GM12878 (cell line): ENCODE results near the gene LSM12. TPM values are rescaled to one million over a fixed set of nuclear protein-coding genes. Genes with fewer than 3 reads are reported as not detected.

ENCODE experiments used
- ATAC-seq: fragments of 200-7000 bp; cut with Tn5 transposase; 3 replicates; pipeline ENCODE4 v1.9.1; 2020; ENCODE audit warnings: mild to moderate bottlenecking, moderate library complexity
- BruUV-seq: library from RNA; stranded (reverse); fragments of 400-500 nt; replicated peaks from 2 replicates; lab custom pipeline; 2021; lab: Mats Ljungman, UMichigan
- CTCF ChIA-PET: fragments of 300-600 bp; sonication (Branson Sonifier 250); formaldehyde crosslinking; extraction: SDS; loops from one replicate; lab custom pipeline; 2021; ENCODE audit warnings: inconsistent platforms; lab: Yijun Ruan, JAX
- POLR2A ChIA-PET: fragments of 350-600 bp; formaldehyde crosslinking; extraction: SDS; loops from one replicate; lab custom pipeline; 2021; ENCODE audit warnings: inconsistent platforms; lab: Charles Lee
- RAD21 ChIA-PET: fragments of 300-600 bp; sonication (Branson Sonifier 250); formaldehyde crosslinking; loops from one replicate; lab custom pipeline; 2023; ENCODE audit warnings: antibody characterized with exemption; ENCODE audit not compliant: unreplicated experiment; lab: Charles Lee
- SMC1A ChIA-PET: fragments of 300-600 bp; sonication (Branson Sonifier 250); formaldehyde crosslinking; loops from one replicate; lab custom pipeline; 2023; ENCODE audit not compliant: unreplicated experiment, uncharacterized antibody; lab: Charles Lee
- DNase-seq: peaks from one replicate; pipeline ENCODE4 v3.0.0-alpha.2; 2011; ENCODE audit warnings: low read depth, low spot score
- FAIRE-seq: peaks from 3 replicates; lab custom pipeline; 2011; peaks lifted over from hg19 to GRCh38; lab: Jason Lieb, UNC
- H2AFZ ChIP-seq: 2 replicates; pipeline ENCODE4 v1.6.0; 2011; ENCODE audit warnings: low read depth, low read length, control low read depth; ENCODE audit not compliant: control insufficient read depth
- H3K27ac ChIP-seq: 2 replicates; pipeline ENCODE4 v1.5.1; 2011; ENCODE audit warnings: control low read depth; ENCODE audit not compliant: control insufficient read depth, insufficient read depth
- H3K27me3 ChIP-seq, 2 experiments: replicated peaks in 1 of 2; 2 replicates each; pipeline versions ENCODE4 v1.6.0 to v1.6.1; 2011; ENCODE audit warnings: low read length in 1 of 2; ENCODE audit not compliant: control insufficient read depth in 2 of 2, insufficient read depth in 2 of 2
- H3K36me3 ChIP-seq, 2 experiments: 2 replicates each; pipeline ENCODE4 v1.5.1; 2011; ENCODE audit warnings: low read length in 1 of 2; ENCODE audit not compliant: control insufficient read depth in 2 of 2, insufficient read depth in 2 of 2
- H3K4me1 ChIP-seq: 2 replicates; pipeline ENCODE4 v1.6.1; 2011; ENCODE audit warnings: mild to moderate bottlenecking, low read length, moderate library complexity, mixed read lengths; ENCODE audit not compliant: control insufficient read depth, insufficient read depth
- H3K4me2 ChIP-seq: 2 replicates; pipeline ENCODE4 v1.6.0; 2011; ENCODE audit warnings: control low read depth; ENCODE audit not compliant: control insufficient read depth, insufficient read depth
- H3K4me3 ChIP-seq: fragments of 200-600 bp; sonication (generic); 2 replicates; pipeline ENCODE4 v1.5.1; 2016
- H3K79me2 ChIP-seq: 2 replicates; pipeline ENCODE4 v1.6.0; 2011; ENCODE audit warnings: low read length; ENCODE audit not compliant: control insufficient read depth, insufficient read depth
- H3K9ac ChIP-seq: 2 replicates; pipeline ENCODE4 v1.8.0; 2011; ENCODE audit warnings: low read length, control low read depth, mixed read lengths; ENCODE audit not compliant: control insufficient read depth, insufficient read depth
- H3K9me3 ChIP-seq: replicated peaks from 3 replicates; pipeline ENCODE4 v1.5.1; 2011; ENCODE audit warnings: mild to moderate bottlenecking, low read length; ENCODE audit not compliant: control insufficient read depth, insufficient read depth
- H4K20me1 ChIP-seq: 2 replicates; pipeline ENCODE4 v1.6.0; 2011; ENCODE audit not compliant: control insufficient read depth, insufficient read depth
- ASH2L ChIP-seq: fragments of 300-600, 200-600 bp; sonication (generic); IDR thresholded peaks from 2 replicates; pipeline ENCODE4 v1.6.1; 2017; ENCODE audit warnings: low read depth, mild to moderate bottlenecking, borderline replicate concordance
- BCL11A ChIP-seq: IDR thresholded peaks from 2 replicates; pipeline ENCODE4 v1.6.1; 2011; ENCODE audit warnings: low read depth, low read length
- EED ChIP-seq: sonication (generic); IDR thresholded peaks from 2 replicates; pipeline ENCODE4 v1.6.1; 2016; ENCODE audit warnings: antibody characterized with exemption, low read depth
- FOXK2 ChIP-seq: fragments of 450-650 bp; IDR thresholded peaks from 2 replicates; pipeline ENCODE4 v1.6.1; 2017; ENCODE audit warnings: mild to moderate bottlenecking, moderate library complexity
- FOXM1 ChIP-seq: IDR thresholded peaks from 2 replicates; pipeline ENCODE4 v1.6.1; 2012; ENCODE audit warnings: low read depth, mild to moderate bottlenecking, inconsistent platforms, low read length, moderate library complexity
- MAX ChIP-seq: IDR thresholded peaks from 2 replicates; pipeline ENCODE4 v1.6.1; 2012; ENCODE audit warnings: low read depth, low read length, improper control_type of control experiment
- MTA3 ChIP-seq: IDR thresholded peaks from 2 replicates; pipeline ENCODE4 v1.6.1; 2012; ENCODE audit warnings: low read length, inconsistent platforms, borderline replicate concordance
- SMAD1 ChIP-seq: fragments of 450-650 bp; IDR thresholded peaks from 2 replicates; pipeline ENCODE4 v1.6.1; 2018; ENCODE audit warnings: mild to moderate bottlenecking, low read depth; ENCODE audit not compliant: partially characterized antibody
- TCF7 ChIP-seq: IDR thresholded peaks from 2 replicates; pipeline ENCODE4 v1.6.1; 2014; ENCODE audit warnings: antibody characterized with exemption, borderline replicate concordance
- ZBED1 ChIP-seq: IDR thresholded peaks from 2 replicates; pipeline ENCODE4 v1.6.1; 2016; ENCODE audit warnings: borderline replicate concordance
- ZNF592 ChIP-seq: fragments of 450-650 bp; IDR thresholded peaks from 2 replicates; pipeline ENCODE4 v1.6.1; 2017; ENCODE audit warnings: mild to moderate bottlenecking, moderate library complexity
- ZNF622 ChIP-seq: fragments of 450-650 bp; IDR thresholded peaks from 2 replicates; pipeline ENCODE4 v1.6.1; 2017; ENCODE audit warnings: mild to moderate bottlenecking, inconsistent platforms
- WGBS: methylation state at CpG from one replicate; pipeline ENCODE4 v1.1.6; 2016; ENCODE audit warnings: low lambda C conversion rate; ENCODE audit not compliant: insufficient replicate concordance, insufficient coverage; ENCODE audit errors: missing lambda C conversion rate; 5-methylcytosine and 5-hydroxymethylcytosine counted together
- in situ Hi-C: fragments of 300-500 bp; cut with MboI; formaldehyde crosslinking; loops from 9 replicates; pipeline ENCODE4 v1.14.3; 2018; ENCODE audit warnings: mixed read lengths
- intact Hi-C: fragments of 100-400 bp; cut with micrococcal nuclease; formaldehyde crosslinking; loops from one replicate; pipeline ENCODE4 v1.14.2; 2022; ENCODE audit not compliant: unreplicated experiment
- polyA plus RNA-seq, 11 experiments: library from polyadenylated mRNA; depleted of rRNA in 4 of 11; unstranded in 6 of 11; stranded (reverse) in 5 of 11; fragments of >200 nt; fragmentation: Nextera tagmentation in 4 of 11; fragmentation: Illumina TruSeq in 1 of 11; extraction: Ambion mirVana in 4 of 11; extraction: Trizol in 1 of 11; gene quantifications; 1 replicate in 1 of 11; 2 replicates in 10 of 11; pipeline versions ENCODE4 v1.2.1 to v1.2.3, GENCODE V29; 2011 to 2016; ENCODE audit warnings: inconsistent platforms in 2 of 11, missing spikeins in 2 of 11, low read depth in 1 of 11
- total RNA-seq, 4 experiments: library from RNA; depleted of rRNA in 3 of 4; stranded (reverse); fragments of >200 nt in 3 of 4; fragmentation: Illumina TruSeq in 1 of 4; extraction: Trizol in 1 of 4; gene quantifications; 2 replicates each; pipeline versions ENCODE4 v1.2.1 to v1.2.3, GENCODE V29; 2013 to 2021
- TF ChIP-seq, protein P1 (sequence below), 3 experiments: IDR thresholded peaks in 2 of 3; conservative IDR thresholded peaks in 1 of 3; 2 replicates each; pipeline ENCODE4 v1.5.1; 2011; ENCODE audit warnings: low read depth in 3 of 3, low read length in 3 of 3, mild to moderate bottlenecking in 3 of 3, control low read depth in 2 of 3, moderate library complexity in 2 of 3, inconsistent platforms in 1 of 3, mixed read lengths in 1 of 3; ENCODE audit not compliant: control insufficient read depth in 2 of 3, insufficient read depth in 1 of 3; ENCODE audit errors: extremely low read depth in 1 of 3

LSM12 gene
- total and polyA plus RNA-seq, 10 of the 15 experiments (the other 5 are each of a cell fraction or from before 2014, with no cell fraction given) = 51.1 to 206 (median 70.8) TPM

DNA sequence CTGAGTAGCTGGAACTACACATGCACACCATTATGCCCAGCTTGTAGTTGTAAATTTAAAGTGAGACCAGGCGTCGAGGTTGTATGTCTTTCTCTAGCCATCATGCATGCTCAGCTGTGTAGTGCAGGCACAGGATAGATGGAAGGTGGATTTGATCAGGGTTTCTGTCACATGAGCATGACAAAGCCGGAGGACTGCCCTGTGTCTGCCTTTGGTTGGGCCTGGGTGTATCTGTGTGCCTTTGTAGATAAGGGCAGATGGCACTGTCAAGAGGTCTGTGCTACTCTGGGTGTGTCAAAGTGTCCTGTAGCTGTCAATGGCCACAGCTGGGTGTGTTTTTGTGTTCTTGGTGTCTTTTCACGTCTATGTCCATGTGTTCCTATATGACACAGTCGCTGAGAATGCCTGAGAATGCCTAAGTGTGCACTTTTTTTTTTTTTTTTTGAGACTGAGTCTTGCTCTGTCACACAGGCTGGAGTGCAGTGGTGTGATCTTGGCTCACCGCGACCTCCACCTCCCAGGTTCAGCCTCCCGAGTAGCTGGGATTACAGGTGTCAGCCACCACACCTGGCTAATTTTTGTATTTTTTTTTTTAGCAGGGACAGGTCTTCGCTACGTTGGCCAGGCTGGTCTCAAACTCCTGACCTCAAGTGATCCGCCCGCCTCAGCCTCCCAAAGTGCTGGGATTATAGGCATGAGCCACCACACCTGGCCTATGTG lies 66.2 kb downstream of the LSM12 start (continued):
- TF ChIP-seq, protein P1, sequence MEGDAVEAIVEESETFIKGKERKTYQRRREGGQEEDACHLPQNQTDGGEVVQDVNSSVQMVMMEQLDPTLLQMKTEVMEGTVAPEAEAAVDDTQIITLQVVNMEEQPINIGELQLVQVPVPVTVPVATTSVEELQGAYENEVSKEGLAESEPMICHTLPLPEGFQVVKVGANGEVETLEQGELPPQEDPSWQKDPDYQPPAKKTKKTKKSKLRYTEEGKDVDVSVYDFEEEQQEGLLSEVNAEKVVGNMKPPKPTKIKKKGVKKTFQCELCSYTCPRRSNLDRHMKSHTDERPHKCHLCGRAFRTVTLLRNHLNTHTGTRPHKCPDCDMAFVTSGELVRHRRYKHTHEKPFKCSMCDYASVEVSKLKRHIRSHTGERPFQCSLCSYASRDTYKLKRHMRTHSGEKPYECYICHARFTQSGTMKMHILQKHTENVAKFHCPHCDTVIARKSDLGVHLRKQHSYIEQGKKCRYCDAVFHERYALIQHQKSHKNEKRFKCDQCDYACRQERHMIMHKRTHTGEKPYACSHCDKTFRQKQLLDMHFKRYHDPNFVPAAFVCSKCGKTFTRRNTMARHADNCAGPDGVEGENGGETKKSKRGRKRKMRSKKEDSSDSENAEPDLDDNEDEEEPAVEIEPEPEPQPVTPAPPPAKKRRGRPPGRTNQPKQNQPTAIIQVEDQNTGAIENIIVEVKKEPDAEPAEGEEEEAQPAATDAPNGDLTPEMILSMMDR (IDR thresholded peaks at IDR 0.05 in 2 of 3, conservative IDR thresholded peaks at IDR 0.05 in 1 of 3; ENCODE audit: control insufficient read depth in 2 of 3, extremely low read depth in 1 of 3, insufficient read depth in 1 of 3, low read depth in 3 of 3, low read length in 3 of 3) = no peak
- TF ChIP-seq, all 136 proteins: peak for 0

DNA sequence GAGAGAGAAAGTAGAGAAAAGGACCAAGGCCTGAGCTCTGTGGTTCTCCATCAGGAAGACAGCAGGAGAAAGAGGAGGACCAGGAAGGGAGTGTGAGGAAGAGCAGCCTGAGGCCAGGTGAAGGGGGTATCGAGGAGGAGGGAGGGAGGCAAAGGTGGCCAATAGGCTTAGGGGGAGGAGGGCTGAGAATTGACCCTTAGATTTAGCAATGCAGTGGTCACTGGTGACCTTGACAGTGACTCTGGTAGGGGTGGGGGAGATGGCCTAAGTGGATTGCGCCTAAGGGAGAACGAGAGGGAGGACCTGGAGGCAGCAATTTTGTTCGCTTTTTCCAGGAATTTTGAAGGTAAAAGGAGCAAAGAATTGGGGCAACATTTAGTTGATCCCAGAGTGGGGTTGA lies 67.4 kb downstream of the LSM12 start:
- RAD21 ChIA-PET = interaction anchor here (1.3 kb wide), 1 partner anchor 55 kb away, joined by 4 read pairs; no protein-coding TSS in a partner anchor
- SMC1A ChIA-PET = interaction anchor here (0.9 kb wide), 1 partner anchor 55 kb away, joined by 5 read pairs; no protein-coding TSS in a partner anchor
- Histone ChIP-seq H3K4me1 (no peaks in the 10 kb centered on the region), H3K9me3 (no peaks in the 10 kb centered on the region), H3K27ac (no peak overlapping the region), H3K4me3 (no peak overlapping the region), H3K9ac (no peak overlapping the region), H3K79me2 (no peaks in the 10 kb centered on the region), H3K4me2 (no peak overlapping the region), H3K27me3 (peaks cover 5 to 6% of the 10 kb centered on the region in 2 experiments; a peak in 3 of 4 replicates), H4K20me1 (no peaks in the 10 kb centered on the region), H2AFZ (no peak overlapping the region), H3K36me3 (no peaks in the 10 kb centered on the region)
- ATAC-seq = no peak
- no peak for DNase-seq
- no peak for TF ChIP-seq BCL11A
- no peak for TF ChIP-seq FOXK2
- no peak for TF ChIP-seq SMAD1
- no peak for TF ChIP-seq FOXM1
- no peak for TF ChIP-seq ZBED1
- TF ChIP-seq ZNF622 = no peak
- TF ChIP-seq EED = no peak
- no peak for TF ChIP-seq MTA3
- no peak for TF ChIP-seq ZNF592
- no peak for TF ChIP-seq ASH2L
- TF ChIP-seq MAX = no peak
- TF ChIP-seq TCF7 = no peak
- in situ Hi-C loops (no loop called here), intact Hi-C loops (loop anchor here (10.0 kb wide), 1 partner anchor 124 kb away; no protein-coding TSS in a partner anchor)
- no TSS peak for BruUV-seq
- CTCF ChIA-PET = interaction anchor here (0.7 to 1.4 kb wide), 3 partner anchors 16 to 89 kb away, joined by 3 read pairs; no protein-coding TSS in a partner anchor
- no peak for FAIRE-seq
- WGBS = 25% methylated on average over 4 of the region's 4 CpGs
- POLR2A ChIA-PET = no interaction called here
